Pulmonary artery endothelial cell (primary cell): ENCODE data around the gene METAP1D. TPM values are rescaled to one million over a fixed set of nuclear protein-coding genes. Genes with fewer than 3 reads are reported as not detected.
"Not testable (repeated sequence)": the region's sequence is repeated elsewhere in the genome, so short reads cannot be mapped to it uniquely, and the experiment has no call there.

Experiments used
- DNase-seq: peaks from one replicate; pipeline ENCODE4 v3.0.0-alpha.2; 2011; ENCODE audit warnings: low read depth, low spot score
- total RNA-seq: library from RNA; depleted of rRNA; stranded (reverse); fragments of >200 nt; gene quantifications from 2 replicates; pipeline ENCODE4 v1.2.3, GENCODE V29; 2014

Gene METAP1D
- 4.1 and 7.6 TPM in 2 replicates for total RNA-seq

DNA sequence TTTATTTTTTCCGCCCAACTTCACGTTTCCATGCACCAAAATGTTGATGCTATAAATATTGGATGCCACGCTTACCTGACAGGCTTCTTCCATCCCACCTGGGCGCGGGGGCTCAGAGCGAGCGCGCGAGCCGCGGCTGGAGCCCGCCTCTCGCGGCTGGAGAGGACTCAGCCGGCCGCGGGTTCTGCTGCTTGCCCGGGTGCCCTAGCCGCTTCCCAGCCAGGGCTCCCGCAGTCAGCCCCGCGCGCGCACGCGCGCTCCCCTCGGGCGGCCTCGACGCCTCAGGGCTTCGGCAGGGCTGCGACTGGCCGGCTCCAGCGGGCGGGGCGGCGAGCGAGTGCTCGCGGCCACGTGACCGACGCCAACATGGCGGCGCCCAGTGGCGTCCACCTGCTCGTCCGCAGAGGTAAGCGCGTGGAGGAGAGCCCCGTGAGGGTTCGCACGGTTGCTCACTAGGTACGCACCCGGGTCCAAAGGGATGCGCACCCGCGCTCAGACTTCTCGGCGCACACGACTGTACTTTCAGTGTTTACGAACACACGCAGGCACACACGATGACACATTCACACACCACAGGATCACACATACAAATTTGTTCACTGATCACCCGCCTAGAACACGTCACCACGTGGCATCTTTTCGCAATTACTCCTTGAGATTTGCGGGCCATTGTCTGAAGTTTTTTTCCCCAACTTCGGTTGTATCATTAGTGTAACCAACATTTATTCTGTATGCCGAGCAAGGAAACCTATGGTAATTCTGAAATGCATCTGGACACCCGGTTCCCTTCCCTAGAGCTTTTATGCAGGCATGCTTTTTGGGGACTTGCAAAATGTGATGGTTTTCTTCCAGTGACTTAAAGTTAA, at the start of gene METAP1D:
TSS of gene METAP1D (plus strand) at position 350 of the 866 bp plus-strand sequence. CDS start at position 367, 17 bp downstream.
- DNase-seq = peak; percentile 56

DNA sequence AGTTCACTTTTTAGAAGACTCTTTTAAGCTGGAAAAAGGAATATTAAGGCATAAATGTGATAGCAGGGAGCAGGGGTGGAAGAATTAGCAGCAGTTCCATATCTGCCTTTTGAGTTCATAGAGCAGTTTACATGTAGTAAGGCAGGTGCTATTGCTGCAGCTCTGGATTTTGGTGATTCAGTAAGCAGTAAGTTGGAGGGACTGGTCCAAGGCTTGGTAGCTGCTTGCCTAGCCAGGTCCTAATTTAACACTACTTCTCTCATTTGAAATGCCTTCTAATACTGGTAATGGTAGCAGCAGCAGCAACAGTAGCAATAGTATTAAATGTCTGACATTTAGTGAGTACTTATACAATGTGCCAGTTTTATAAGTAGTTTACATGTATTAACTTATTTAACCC, 47.5 kb upstream of the METAP1D start:
- DNase-seq = no peak

DNA sequence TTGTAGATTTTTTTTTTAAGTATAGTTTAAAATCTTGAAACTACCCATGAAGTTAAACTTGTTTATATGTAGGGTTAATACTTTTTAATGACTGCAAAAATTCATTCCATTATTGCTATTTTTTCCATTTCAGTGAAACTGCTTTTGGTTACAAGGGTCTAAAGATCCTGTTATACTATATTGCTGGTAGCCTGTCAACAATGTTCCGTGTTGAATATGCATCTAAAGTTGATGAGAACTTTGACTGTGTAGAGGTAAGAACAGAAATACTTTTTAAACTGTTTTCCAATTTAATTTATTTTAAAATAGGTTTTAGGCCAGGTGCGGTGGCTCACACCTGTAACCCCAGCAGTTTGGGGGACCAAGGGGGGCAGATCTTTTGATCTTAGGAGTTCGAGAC, 47.0 kb upstream of the METAP1D start:
- no peak for DNase-seq

DNA sequence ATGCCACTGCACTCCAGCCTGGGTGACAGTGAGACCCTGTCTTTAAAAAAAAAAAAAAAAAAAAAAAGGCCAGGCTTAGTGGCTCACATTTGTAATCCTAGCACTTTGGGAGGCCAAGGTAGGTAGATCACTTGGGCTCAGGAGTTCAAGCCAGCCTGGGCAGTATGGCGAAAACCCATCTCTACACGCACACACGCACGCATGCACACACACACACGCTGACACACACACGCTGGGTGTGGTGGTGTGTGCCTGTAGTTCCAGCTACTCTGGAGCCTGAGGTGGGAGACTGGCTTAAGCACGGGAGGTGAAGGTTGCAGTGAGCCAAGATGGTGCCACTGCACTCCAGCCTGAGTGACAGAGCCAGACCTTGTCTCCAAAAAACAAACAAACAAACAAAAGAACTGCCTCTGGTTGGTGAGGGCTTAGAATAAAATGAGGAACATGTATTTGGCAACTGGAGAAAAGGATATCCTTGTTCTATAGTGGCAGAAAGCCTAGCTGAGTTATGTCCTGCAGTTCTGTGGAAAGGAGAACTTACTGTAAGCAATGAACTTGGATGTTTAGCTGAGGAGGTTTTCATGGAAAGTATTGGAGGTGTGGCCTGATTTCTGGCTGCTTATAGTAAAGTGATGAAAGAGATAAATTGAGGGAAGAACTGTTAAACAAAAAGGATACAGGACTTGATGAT, 43.5 kb upstream of the METAP1D start:
- no peak for DNase-seq

DNA sequence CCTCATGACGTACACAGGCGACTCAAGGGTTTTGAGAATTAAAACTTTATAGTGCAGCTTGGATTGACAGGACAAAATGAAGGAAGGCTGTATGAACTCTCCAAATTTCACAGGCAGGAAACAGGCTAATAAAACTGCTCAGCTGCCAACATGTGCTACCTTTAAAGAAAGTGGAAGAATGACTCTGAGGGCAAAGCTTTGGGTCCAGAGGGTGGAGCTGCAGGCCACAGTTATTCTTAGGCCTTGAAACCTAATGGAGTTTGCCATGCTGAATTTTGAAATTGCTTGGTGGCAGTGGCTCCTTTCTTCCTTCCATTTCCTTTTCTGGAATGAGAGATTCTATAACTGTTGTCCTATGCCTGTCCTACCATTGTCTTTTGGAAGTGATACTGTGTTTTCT, 42.7 kb upstream of the METAP1D start:
- DNase-seq = no peak

DNA sequence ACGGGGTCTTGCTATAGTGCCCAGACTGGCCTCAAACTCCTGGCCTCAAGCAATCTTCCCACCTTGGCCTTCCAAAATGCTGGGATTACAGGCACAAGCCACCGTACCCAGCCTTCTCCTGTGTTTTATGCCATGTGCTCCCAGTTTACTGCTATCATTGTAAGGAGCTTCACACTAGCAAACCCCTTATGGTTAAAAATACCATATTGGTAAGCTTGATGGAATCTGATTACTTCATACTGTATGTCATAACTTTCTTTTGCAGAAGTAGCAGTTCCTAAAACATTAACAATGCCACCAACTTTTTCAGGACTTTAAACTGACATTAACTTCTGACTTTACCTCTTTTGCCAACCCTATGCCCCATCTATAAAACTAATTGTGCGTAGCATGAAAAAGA, 41.3 kb upstream of the METAP1D start:
- DNase-seq = no peak

DNA sequence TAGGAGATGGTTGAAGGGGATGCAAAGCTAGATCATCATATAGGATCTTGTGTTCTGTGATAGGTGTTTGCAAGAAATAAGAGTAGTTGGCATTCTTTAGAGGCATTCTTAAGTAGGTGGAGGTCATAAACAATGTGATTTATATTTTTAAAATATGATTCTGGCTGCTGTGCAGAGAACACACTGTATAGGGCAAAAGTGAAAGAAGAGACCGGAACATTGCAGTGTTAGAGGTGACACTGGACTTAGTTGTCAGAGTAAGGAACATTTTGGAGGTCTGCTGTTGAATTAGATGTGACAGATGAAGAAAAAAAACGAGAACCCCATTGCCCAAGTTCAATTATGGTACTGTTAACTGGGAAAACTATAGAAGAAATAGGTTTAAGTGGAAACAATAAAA, 39.8 kb upstream of the METAP1D start:
- DNase-seq = no peak

DNA sequence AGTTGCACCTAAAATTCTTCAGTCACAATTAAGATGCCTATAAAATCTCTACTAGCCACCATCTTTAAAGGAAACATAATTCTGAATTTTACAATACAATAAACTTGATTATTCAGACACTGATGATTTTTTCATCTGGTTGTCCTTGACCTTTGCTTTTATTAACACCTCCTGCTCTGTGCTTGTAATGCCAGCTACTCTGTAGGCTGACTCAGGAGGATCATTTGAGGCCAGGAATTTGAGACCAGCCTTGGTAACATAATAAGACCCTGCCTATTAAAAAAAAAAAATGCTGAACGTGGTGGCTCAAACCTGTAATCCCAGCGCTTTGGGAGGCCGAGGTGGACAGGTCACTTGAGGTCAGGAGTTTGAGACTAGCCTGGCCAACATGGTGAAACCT, 39.2 kb upstream of the METAP1D start:
- DNase-seq = no peak

DNA sequence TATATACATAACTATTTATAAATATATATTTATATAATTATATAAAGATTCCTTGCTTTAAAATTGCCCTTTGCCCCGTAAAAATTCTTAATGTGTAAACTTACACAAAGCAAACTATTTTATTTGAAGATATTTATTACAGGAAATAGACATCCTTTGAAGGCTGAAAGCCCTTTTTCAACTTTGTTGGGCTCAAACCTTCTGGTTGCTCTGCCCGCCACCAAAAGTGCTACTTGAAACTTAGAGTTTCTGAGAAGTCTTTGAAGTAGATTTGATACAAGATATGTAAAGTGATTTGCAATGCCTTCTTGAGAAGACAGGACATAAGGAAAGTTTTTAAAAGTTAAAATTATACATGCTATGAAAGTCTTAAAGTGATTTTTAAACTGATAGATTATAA, 36.6 kb upstream of the METAP1D start:
- no peak for DNase-seq

DNA sequence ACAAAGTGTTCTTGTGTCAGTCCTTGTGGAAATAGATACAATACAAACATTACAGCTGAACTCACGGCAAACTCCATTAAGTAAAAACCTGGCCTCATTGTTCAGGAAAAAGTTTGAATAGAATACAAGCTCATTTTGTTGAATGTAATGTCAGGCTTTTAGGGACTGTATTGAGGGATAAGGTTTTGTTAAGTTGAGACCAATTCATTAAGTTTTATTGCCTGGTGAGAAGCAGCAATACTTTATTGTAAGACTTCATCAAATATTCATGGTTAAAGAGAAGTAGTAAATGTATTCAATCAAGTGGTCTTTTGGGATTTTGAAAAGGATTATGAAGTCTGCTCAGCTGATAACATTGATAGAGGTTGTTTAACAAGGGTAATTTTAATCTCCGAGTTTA, 35.4 kb upstream of the METAP1D start:
- no peak for DNase-seq

DNA sequence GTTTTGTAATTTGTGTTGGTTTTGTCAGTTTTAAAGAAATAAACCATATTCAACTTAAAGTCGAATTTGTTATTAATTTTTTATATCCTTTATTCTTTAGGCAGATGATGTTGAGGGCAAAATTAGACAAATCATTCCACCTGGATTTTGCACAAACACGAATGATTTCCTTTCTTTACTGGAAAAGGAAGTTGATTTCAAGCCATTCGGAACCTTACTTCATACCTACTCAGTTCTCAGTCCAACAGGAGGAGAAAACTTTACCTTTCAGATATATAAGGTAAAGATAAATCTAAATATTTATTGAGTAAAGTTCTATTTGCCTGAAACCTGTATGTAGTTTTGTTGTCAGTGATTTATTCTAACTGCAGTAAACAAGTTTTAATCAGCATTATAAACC, 34.5 kb upstream of the METAP1D start:
- DNase-seq = no peak

DNA sequence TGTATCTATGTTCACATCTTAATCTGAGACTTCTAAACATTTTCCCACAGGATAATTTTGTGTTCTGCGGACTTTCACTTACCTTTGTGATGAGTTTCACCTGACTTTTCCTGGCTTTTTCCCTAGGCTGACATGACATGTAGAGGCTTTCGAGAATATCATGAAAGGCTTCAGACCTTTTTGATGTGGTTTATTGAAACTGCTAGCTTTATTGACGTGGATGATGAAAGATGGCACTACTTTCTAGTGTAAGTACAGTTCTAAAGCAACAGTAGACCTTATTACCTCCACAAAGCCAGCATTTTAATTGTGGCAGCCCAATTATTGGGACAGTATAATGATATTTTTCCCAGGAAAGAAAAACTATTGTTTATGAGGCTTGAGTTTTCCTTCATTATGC, 34.1 kb upstream of the METAP1D start:
- DNase-seq = no peak

DNA sequence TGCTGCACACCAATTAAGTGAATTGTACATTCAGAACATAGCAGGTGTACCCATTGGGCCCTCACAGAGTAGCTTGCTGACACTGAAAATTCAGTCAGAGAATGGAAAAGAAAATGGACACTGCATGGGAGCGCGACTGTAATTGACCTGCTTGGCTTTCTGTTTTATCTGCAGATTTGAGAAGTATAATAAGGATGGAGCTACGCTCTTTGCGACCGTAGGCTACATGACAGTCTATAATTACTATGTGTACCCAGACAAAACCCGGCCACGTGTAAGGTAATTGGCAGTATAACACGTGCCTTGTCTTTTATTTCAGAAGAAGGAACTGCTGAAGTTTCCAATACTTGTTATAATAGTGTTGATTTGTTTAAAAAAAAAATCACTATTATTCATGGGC, 33.5 kb upstream of the METAP1D start:
- DNase-seq = no peak

DNA sequence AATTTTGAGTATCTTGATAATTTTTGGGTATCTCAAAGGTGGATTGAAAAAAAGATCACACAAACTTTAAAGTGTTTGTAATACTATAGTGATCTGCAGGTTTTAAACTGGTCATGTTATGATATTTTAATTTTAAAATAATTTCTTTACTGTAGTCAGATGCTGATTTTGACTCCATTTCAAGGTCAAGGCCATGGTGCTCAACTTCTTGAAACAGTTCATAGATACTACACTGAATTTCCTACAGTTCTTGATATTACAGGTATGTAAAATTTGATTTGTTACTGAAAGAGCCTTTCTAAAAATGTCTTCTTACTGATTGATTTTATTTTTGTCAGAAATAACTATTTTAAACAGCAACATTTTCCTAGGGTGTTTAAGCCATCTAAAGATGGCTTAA, 33.1 kb upstream of the METAP1D start:
- DNase-seq = no peak

DNA sequence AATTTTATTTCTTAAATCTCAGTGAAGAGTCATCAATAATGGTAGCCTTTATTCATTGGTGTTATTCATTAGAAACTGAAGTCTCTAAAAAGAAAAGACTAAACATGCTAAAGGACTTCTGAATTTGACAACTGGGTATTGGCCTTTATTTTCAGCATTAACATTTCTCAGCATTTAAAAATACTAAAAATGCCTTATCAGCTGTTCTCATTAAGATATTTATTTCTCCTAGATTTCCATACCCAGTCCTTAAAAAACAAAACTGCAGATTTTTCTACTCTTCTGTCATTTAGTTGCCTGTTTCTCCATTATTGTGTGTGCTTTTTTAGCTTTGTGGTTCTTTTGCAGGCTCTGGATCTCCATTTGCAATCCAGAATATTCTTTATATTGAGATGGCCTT, 31.2 kb upstream of the METAP1D start:
- no peak for DNase-seq

DNA sequence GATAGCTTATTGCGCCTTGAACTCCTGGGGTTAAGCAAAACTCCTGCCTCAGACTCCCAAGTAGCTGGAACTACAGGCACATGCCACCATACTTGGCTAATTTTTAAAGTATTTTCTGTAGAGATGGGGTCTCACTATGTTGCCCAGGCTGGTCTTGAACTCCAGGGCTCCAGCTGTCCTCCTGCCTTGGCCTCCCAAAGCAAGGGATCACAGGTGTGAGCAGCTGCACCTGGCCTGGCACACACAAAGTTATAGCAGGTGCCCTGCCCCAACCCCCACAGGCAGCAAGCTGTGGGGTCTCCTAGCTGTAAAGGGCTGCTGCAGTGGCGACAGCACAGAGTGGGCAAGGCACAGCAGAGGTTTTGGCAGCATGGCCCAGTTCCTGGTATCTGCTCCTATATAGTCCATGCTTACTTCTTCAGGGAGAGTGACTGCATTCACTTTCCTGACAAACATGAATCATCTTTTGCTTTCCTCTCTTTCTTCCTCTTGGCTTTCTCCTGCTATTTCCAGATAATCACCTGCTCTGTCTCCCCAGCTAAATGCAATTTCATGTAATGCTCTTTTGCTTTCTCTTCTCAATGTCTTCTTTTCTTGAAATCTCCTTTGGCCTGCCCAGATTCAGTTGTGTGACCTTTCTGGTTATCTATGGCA, 27.3 kb upstream of the METAP1D start:
- DNase-seq = no peak

DNA sequence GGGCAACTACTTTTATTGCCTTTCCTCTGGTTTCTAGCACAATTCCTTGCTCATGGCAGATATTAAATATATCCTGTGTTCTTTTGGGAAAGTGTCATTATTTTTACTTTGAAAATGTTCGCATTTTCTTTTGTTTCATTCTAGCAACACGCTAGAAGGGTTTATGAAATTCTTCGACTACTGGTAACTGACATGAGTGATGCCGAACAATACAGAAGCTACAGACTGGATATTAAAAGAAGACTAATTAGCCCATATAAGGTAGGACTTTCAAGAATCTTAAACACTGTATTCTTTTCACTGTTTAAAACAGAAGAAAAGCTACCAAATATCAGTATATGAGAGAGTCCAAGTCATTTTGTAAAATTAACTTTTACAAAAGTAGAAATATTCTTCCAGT, 20.6 kb upstream of the METAP1D start:
- no peak for DNase-seq

DNA sequence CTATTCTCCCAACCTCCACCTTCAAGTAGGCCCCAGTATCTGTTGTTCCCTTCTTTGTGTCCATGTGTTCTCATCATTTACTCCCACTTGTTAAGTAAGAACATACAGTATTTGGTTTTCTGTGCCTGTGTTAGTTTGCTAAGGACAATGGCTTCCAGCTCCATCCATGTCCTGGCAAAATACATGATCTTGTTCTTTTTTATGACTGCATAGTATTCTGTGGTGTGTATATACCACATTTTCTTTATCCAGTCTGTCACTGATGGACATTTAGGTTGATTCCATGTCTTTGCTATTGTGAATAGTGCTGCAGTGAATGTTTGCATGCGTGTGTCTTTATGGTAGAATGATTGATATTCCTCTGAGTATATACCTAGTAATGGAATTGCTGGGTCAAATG, 15.8 kb upstream of the METAP1D start:
- DNase-seq = not testable (repeated sequence)

DNA sequence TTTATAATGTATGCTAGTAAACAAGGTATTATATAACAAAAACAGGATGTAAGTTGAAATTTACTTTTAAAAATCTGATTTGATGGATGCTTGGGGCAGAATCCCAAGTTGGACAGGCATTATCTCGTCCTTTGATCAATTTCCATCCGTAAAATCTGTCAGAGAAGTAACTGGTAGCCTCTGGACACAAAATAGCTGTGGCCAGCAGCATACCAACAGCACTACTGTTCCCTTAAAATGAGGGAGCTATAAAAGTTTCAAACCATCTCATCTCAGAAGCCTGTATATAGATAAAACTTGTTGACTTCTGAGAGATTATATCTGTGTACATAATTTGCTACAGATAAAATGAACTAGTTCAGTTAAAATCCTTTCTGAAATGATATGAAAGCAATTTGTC, 14.7 kb upstream of the METAP1D start:
- DNase-seq = no peak

DNA sequence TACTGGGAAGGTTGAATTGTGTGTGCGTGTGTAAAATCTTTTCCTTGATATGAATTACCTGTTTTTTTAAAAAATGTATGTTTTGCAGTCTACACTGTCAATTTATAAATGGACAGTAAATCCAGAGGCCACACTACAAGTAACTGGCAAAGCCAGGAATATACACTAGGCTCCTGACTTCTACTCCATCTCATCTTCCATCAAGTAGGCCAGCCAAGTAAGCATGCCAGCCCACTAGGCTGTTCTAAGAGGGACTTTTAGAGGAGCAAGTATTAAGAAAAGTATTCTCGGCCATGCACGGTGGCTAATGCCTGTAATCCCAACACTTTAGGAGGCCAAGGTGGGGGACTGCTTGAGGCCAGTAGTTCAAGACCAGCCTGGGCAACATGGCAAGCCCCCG, 13.0 kb upstream of the METAP1D start:
- no peak for DNase-seq

DNA sequence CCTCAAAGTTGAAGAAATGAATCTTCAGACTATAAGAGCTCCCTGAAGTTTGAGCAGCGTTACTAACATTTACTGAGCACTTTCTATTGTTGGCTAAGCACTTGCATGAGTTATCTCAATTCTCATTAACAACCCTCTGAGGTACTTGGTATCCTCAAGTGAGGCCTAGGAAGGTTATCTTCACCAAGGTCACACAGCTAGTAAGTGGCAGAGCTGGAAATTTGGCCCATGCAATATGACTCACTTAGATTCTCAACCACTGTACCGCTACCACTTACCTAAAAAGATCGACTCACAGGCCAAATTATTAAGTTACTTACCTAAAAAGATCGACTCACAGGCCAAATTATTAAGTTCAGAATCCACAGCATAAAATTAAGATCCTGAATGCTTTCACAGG, 8.7 kb upstream of the METAP1D start:
- DNase-seq = no peak

DNA sequence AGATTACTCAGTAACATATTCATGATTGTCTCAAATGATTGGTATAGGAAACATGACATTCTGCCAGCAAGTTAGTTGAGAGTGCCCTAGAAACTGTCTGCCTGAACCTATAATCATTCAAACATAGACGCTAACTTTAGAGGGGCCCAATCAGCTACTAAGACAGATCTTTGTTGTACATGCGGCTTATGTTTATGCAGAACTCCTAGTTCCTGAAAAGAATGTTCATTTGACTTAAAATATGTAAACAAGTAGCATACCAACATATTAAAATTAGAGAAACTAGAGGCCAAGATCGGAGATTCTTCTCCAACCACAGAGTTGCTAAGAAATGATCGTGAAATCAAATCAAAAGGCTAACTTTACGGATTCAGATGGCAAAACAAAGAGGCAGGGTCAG, 4.2 kb upstream of the METAP1D start:
- no peak for DNase-seq

DNA sequence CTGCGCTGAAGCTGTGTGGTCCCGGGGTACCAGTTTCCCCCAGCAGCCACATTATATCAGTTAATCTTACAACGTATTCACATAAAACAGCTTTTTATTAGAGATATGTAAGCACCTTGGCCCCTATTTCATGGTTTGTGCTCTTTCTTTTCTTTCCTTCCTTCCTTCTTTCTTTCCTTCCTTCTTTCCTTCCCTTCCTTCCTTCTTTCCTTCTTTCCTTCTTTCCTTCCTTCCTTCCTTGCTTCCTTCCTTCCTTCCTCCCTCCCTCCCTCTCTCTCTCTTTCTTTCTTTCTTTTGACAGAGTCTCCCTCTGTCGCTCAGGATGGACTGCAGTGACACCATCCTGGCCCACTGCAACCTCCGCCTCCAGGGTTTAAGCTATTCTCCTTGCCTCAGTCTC, 3.7 kb upstream of the METAP1D start:
- no peak for DNase-seq
